ENCODE measurements around the gene ATP6V0D1. TPM values are rescaled to one million over a fixed set of nuclear protein-coding genes. Genes with fewer than 3 reads are reported as not detected.

The ATP6V0D1 gene
- polyA plus RNA-seq, 1 donor from 2014 or later, result 188 TPM

- H3K9ac ChIP-seq (ENCODE audit: low read length), result no peak overlapping the region
Measured at GRCh38 chr16:67405336-67405735, 75.6 kb downstream of the ATP6V0D1 start.

GRCh38 chr16:67404740-67405226, 76.2 kb downstream of the ATP6V0D1 start:
- Histone ChIP-seq H3K27me3 (ENCODE audit: insufficient read depth, low read depth, low read length) (no peaks in the 10 kb centered on the region), H3K9ac (ENCODE audit: low read length) (no peak overlapping the region), H3K79me2 (replicated peaks; ENCODE audit: insufficient read depth, low read length) (no peaks in the 10 kb centered on the region), H3K9me2 (ENCODE audit: insufficient read depth, low read length) (no peaks in the 10 kb centered on the region), H3K36me3 (ENCODE audit: insufficient read depth, low read length) (no peaks in the 10 kb centered on the region), H4K20me1 (ENCODE audit: insufficient read depth) (no peaks in the 10 kb centered on the region), H3K4me3 (ENCODE audit: low read length) (no peak overlapping the region), H3K9me3 (ENCODE audit: low read length) (no peaks in the 10 kb centered on the region), H3K27ac (ENCODE audit: low read length) (no peak overlapping the region), H3K4me2 (ENCODE audit: low read length) (no peak overlapping the region), H2AFZ (ENCODE audit: low read depth, low read length) (no peak overlapping the region), H3F3A (ENCODE audit: insufficient read depth, low read length, poor library complexity, severe bottlenecking) (no peaks in the 10 kb centered on the region)
- TF ChIP-seq RAD21 (conservative IDR thresholded peaks at IDR 0.05) (no peak), CTCF (IDR thresholded peaks at IDR 0.05; ENCODE audit: poor library complexity, severe bottlenecking) (no peak), MXI1 (conservative IDR thresholded peaks at IDR 0.05; ENCODE audit: poor library complexity, severe bottlenecking) (no peak), POLR2AphosphoS5 (IDR thresholded peaks at IDR 0.05) (no peak), REST (IDR thresholded peaks at IDR 0.05; ENCODE audit: borderline replicate concordance) (no peak), SMC3 (conservative IDR thresholded peaks at IDR 0.05; ENCODE audit: poor library complexity) (no peak), EZH2 (IDR thresholded peaks at IDR 0.05; ENCODE audit: borderline replicate concordance, insufficient read depth, low read length, poor library complexity, severe bottlenecking) (no peak)

More at GRCh38 chr16:67405336-67405735, 75.6 kb downstream of the ATP6V0D1 start:
- H3F3A ChIP-seq (ENCODE audit: insufficient read depth, low read length, poor library complexity, severe bottlenecking), result no peaks in the 10 kb centered on the region
- H3K9me3 ChIP-seq (ENCODE audit: low read length), result no peaks in the 10 kb centered on the region
- no peaks in the 10 kb centered on the region for H3K27me3 ChIP-seq (ENCODE audit: insufficient read depth, low read depth, low read length)
- H4K20me1 ChIP-seq (ENCODE audit: insufficient read depth), result no peaks in the 10 kb centered on the region
- no peak overlapping the region for H3K27ac ChIP-seq (ENCODE audit: low read length)
- H3K4me2 ChIP-seq (ENCODE audit: low read length), result no peak overlapping the region
- no peak overlapping the region for H2AFZ ChIP-seq (ENCODE audit: low read depth, low read length)
- no peaks in the 10 kb centered on the region for H3K9me2 ChIP-seq (ENCODE audit: insufficient read depth, low read length)
- H3K36me3 ChIP-seq (ENCODE audit: insufficient read depth, low read length), result no peaks in the 10 kb centered on the region
- no peak overlapping the region for H3K4me3 ChIP-seq (ENCODE audit: low read length)
- no peaks in the 10 kb centered on the region for H3K79me2 ChIP-seq (replicated peaks; ENCODE audit: insufficient read depth, low read length)
- TF ChIP-seq TAF1 (IDR thresholded peaks at IDR 0.05; ENCODE audit: low read depth), result no peak
- TF ChIP-seq CTCF (IDR thresholded peaks at IDR 0.05; ENCODE audit: poor library complexity, severe bottlenecking), result no peak
- TF ChIP-seq EZH2 (IDR thresholded peaks at IDR 0.05; ENCODE audit: borderline replicate concordance, insufficient read depth, low read length, poor library complexity, severe bottlenecking), result no peak
- TF ChIP-seq RAD21 (conservative IDR thresholded peaks at IDR 0.05), result no peak
- TF ChIP-seq REST (IDR thresholded peaks at IDR 0.05; ENCODE audit: borderline replicate concordance), result no peak
- no peak for TF ChIP-seq POLR2AphosphoS5 (IDR thresholded peaks at IDR 0.05)
